ENCODE data around the gene TMEM147.

DNA sequence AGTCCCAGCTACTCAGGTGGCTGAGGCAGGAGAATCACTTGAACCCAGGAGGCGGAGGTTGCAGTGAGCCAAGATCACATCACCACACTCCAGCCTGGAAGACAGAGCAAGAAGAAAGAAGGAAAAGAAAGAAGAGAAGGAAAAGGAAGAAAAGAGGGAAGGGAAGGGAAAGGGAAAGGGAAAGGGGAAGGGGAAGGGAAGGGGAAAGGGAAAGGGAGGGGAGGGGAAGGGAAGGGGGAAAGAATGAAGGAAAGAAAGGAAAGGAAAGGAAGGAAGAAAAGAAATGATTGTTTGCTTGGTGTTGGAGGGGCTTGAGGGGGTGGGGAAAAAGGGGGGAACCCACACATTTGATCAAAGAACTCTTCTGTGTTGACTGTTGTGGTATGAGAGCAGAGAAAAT is 50.5 kb downstream of the TMEM147 start:
- TF ChIP-seq, protein P1, sequence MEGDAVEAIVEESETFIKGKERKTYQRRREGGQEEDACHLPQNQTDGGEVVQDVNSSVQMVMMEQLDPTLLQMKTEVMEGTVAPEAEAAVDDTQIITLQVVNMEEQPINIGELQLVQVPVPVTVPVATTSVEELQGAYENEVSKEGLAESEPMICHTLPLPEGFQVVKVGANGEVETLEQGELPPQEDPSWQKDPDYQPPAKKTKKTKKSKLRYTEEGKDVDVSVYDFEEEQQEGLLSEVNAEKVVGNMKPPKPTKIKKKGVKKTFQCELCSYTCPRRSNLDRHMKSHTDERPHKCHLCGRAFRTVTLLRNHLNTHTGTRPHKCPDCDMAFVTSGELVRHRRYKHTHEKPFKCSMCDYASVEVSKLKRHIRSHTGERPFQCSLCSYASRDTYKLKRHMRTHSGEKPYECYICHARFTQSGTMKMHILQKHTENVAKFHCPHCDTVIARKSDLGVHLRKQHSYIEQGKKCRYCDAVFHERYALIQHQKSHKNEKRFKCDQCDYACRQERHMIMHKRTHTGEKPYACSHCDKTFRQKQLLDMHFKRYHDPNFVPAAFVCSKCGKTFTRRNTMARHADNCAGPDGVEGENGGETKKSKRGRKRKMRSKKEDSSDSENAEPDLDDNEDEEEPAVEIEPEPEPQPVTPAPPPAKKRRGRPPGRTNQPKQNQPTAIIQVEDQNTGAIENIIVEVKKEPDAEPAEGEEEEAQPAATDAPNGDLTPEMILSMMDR (conservative IDR thresholded peaks at IDR 0.05 in 1 of 2, IDR thresholded peaks at IDR 0.05 in 1 of 2; ENCODE audit: extremely low read depth in 1 of 2, insufficient read depth in 1 of 2, low read depth in 1 of 2, low read length in 2 of 2) = no peak
- no peak for TF ChIP-seq EZH2 (IDR thresholded peaks at IDR 0.05; ENCODE audit: borderline replicate concordance, low read length)
